ENCODE data around the gene AP3B1. TPM values are rescaled to one million over a fixed set of nuclear protein-coding genes. Genes with fewer than 3 reads are reported as not detected.

AP3B1 gene
- total and polyA plus RNA-seq, 2 of the 8 experiments (the other 6 are each of a cell fraction or from before 2014, with no cell fraction given), result 45.8 to 48.3 TPM

GRCh38 chr5:78331523-78332080 is 37.1 kb upstream of the AP3B1 start (continued):
- no peak for TF ChIP-seq EGR1 (IDR thresholded peaks at IDR 0.05; ENCODE audit: borderline replicate concordance, low read depth, low read length)

Data from H1 (cell line).